ENCODE data around the gene SLIT3.

DNA sequence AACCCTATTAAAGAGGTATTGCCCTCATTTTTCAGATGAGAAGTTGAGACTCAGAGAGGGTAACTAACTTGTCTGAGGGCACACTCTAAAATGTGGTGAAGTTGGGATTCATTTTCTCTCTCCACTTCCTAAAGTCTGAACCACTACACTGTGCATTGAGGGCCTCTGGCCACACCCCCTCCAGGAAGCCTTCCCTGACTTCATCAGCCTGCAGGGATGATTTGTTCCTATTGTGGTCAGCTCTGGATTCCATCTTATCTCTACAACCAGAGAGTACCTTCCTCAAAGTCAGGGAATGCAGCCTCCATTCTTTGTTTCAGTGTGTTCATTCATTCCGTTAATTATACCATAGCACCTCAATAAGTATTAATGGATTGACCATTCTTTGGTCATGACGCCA is 365.8 kb downstream of the SLIT3 start:
- TF ChIP-seq, protein P1, sequence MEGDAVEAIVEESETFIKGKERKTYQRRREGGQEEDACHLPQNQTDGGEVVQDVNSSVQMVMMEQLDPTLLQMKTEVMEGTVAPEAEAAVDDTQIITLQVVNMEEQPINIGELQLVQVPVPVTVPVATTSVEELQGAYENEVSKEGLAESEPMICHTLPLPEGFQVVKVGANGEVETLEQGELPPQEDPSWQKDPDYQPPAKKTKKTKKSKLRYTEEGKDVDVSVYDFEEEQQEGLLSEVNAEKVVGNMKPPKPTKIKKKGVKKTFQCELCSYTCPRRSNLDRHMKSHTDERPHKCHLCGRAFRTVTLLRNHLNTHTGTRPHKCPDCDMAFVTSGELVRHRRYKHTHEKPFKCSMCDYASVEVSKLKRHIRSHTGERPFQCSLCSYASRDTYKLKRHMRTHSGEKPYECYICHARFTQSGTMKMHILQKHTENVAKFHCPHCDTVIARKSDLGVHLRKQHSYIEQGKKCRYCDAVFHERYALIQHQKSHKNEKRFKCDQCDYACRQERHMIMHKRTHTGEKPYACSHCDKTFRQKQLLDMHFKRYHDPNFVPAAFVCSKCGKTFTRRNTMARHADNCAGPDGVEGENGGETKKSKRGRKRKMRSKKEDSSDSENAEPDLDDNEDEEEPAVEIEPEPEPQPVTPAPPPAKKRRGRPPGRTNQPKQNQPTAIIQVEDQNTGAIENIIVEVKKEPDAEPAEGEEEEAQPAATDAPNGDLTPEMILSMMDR (IDR thresholded peaks at IDR 0.05; ENCODE audit: borderline replicate concordance, extremely low read depth, low read length, poor library complexity, severe bottlenecking): no peak
- TF ChIP-seq EZH2 (IDR thresholded peaks at IDR 0.05; ENCODE audit: borderline replicate concordance, low read depth, low read length, severe bottlenecking): no peak

All from DND-41 (cell line).